Measurements from ENCODE around the gene PLCE1. TPM values are rescaled to one million over a fixed set of nuclear protein-coding genes. Genes with fewer than 3 reads are reported as not detected.

Gene PLCE1
- total RNA-seq, 2 experiments from 2014 or later = 0.02 to 0.04 TPM

DNA sequence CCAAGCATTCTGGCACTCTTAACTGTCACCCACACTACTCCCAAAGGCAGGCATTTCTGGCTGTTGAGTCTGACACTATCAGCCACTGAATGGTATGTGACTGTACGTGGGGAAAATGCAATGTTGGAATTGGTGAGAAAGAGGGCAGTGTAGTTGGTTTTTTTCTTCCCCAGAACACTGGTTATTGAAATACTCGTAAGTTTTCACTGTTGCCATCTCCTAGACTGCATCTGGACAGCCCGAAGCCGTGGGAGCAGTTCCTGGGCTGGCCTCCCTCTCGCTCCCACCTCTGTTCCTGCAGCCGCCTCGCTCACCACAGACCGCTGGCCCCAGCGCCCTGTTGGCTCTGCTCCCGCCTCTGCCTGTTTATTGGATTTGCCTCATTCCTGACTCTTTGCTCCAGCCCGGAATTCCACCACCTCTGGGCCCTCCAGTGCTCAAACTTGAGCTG is 5.7 kb downstream of the PLCE1 start:
- H3K27ac Mint-ChIP-seq = no peak overlapping the region
- ChIA-PET POLR2A (no interaction called here), CTCF (no interaction called here)
- H3K9me3 Mint-ChIP-seq = no peaks in the 10 kb centered on the region
- H3K36me3 Mint-ChIP-seq (ENCODE audit: low read depth) = no peaks in the 10 kb centered on the region
- H3K4me3 Mint-ChIP-seq = no peak overlapping the region
- peaks cover 27% of the 10 kb centered on the region for H3K27me3 Mint-ChIP-seq
- DNase-seq = no peak
- H3K4me1 Mint-ChIP-seq = peaks cover 1% of the 10 kb centered on the region

DNA sequence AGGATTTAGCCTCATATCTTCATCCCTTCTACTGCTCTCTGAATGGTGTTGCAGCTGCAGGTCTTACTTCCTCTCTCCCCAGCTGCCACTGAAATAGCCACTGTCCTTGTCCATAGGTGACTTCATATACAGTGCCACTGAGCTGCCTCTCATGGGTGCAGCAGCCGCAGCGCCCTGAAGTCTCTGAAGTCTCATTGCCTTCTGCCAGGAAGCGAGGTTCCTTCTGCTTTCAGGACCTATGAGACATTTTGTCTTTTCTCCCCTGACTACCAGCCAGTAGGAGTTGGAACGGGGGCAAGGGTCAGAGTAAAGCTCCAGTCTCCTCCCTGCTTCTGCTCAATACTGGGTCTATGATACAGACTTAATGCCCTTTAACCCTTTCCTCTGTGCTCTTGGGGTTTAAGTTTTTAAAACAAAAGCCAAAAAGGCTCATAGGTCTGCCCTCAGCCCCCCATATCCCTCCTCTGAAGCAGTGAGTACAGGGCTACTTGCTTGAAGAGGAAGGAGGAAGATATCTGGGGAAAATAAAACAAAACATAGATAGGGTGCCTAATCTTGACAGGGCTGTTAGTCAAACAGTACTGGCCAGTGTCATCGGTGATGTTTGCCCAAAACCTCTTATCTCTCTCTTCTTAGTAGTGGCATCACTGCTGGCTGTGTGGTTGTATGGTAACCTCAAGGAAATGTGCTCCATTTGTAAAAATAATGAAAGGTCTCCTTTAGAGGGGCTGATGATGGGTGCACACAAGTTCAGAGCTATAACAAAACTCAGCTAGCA is 7.1 kb downstream of the PLCE1 start:
- Mint-ChIP-seq H3K27ac (no peak overlapping the region), H3K4me1 (no peaks in the 10 kb centered on the region), H3K9me3 (no peaks in the 10 kb centered on the region), H3K27me3 (peaks cover 16% of the 10 kb centered on the region), H3K4me3 (no peak overlapping the region), H3K36me3 (ENCODE audit: low read depth) (no peaks in the 10 kb centered on the region)
- ChIA-PET CTCF (interaction anchor here (1.0 kb wide), 1 partner anchor 24 kb away, joined by 3 read pairs; no protein-coding TSS in a partner anchor), POLR2A (no interaction called here)
- DNase-seq = no peak

DNA sequence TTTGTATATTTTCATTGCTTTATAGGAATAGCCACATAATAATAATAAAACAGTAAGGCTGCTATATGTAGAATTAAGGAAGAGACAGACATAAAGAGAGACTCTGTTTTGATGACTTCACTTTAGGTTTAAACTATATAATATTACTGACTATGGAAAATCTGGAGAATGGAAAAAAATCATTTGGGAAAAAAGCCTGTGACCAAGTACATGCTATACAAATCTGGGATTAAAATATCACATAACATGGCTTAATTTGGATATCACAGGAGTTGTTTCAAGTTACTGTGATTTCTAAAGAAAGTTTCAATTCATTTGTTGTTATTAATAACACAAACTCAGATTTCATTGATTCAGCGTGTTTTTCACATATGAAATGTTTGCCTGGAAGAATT is 7.7 kb downstream of the PLCE1 start:
- H3K4me1 Mint-ChIP-seq = no peaks in the 10 kb centered on the region
- H3K4me3 Mint-ChIP-seq = no peak overlapping the region
- H3K9me3 Mint-ChIP-seq = no peaks in the 10 kb centered on the region
- H3K36me3 Mint-ChIP-seq (ENCODE audit: low read depth) = no peaks in the 10 kb centered on the region
- ChIA-PET CTCF (no interaction called here), POLR2A (no interaction called here)
- no peak overlapping the region for H3K27ac Mint-ChIP-seq
- peaks cover 12% of the 10 kb centered on the region for H3K27me3 Mint-ChIP-seq
- DNase-seq = no peak

DNA sequence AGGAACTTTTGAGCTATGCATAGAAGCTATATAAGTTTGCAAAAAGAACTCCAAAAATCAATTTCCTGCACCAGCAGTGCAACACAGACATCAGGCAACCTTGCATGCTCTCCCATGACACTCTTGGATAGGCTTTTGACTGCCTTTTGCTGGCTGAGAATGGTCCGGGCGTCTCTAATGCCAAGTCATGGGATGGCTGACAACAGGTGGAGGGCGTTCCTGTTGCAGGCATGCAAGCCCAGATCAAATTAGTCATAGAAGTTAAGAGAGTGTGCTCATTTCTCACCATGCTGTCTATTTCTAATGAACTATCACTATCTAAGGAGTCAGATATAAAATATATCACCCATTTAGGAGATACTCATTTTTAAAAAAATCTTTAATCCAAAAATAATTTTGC is 8.4 kb downstream of the PLCE1 start:
- no peak for DNase-seq
- H3K4me3 Mint-ChIP-seq = no peak overlapping the region
- no peaks in the 10 kb centered on the region for H3K4me1 Mint-ChIP-seq
- H3K27ac Mint-ChIP-seq = no peak overlapping the region
- ChIA-PET CTCF (no interaction called here), POLR2A (no interaction called here)
- no peaks in the 10 kb centered on the region for H3K9me3 Mint-ChIP-seq
- peaks cover 17% of the 10 kb centered on the region for H3K27me3 Mint-ChIP-seq
- no peaks in the 10 kb centered on the region for H3K36me3 Mint-ChIP-seq (ENCODE audit: low read depth)

DNA sequence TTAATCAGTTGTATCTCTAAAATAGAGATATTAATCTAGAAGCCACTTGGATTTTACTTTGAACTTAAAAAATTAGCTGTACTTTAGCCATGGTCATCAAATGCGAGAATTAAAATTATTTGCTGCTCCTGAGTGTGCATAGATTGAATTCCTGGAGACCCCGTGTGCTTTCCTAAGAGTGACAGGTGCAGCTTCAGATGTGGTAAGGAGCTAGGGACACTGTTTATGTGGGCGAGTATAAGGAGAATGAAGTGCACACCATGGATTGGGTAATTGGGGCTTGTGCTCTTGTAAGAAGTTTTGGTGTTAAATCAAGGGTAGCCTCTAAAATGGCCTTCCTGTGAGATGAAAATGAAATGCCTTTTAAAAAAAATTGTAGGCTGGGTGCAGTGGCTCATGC is 9.8 kb downstream of the PLCE1 start:
- Mint-ChIP-seq H3K27ac (no peak overlapping the region), H3K4me1 (no peaks in the 10 kb centered on the region), H3K27me3 (peaks cover 17% of the 10 kb centered on the region), H3K9me3 (no peaks in the 10 kb centered on the region), H3K4me3 (no peak overlapping the region), H3K36me3 (ENCODE audit: low read depth) (no peaks in the 10 kb centered on the region)
- DNase-seq = no peak
- ChIA-PET POLR2A (no interaction called here), CTCF (no interaction called here)

DNA sequence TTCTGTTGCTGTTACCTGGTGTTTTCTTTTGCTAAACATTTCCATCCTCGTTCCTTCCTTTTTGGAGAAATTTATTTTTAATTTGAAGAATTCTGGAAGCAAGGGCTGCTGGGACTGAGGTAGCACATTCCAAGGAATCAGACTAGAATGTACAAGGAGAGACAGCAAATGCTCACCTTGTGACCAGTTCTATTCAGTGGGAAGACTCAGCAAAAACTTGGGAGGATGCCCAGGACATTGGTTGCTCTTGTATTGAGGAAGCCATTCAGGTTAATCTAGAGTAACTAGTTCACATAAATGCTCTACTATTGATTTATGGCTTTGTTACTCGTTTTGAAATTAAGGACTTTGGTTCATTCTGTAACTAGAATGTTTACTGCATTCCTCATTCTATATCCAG is 11.3 kb downstream of the PLCE1 start:
- CTCF ChIA-PET = no interaction called here

DNA sequence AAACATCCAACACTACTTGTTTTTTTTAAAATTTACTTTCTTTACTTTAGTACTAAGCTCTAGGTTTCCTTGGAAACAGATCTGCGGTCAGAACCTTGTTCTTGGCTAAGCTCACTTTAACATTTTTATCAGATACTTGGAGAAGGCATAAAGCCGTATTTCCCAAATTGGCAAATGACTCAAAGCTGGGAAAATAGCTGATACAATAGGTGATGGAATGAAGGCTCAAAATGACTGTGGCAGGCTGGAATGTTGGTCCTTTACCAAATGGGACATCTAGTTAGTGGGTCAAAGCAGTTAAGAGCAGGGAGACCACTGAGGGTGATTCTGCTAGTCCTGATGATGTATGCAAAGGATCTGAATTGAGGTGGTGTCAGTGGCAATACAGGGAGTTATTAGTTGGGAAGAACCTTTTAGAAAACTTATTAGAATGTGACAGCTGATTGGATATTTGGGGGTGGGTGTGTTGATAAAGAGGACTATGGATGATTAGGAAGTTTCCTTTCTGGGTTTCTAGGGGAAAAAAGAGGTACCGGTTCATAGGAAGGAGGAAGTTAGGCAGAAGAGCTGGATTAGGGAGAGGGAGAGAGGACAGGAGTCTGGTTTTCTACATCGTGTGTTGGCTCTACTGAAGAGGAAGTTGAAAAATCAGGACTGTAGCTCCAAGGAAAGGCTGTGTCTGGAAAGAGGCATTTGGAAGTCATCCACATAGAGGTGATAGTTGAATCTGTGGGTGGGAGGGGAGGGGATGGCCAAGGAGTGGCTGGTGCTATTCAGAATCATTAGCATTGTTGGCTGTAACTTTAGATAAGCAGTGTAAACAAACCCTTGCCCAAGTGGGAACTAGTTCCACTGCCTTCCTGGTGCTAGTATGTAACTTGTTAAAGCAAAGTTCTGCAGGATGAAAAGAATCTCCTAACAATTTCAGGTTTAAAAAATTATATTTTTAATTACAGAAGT is 13.1 kb downstream of the PLCE1 start:
- Mint-ChIP-seq H3K4me3 (no peak overlapping the region), H3K4me1 (no peaks in the 10 kb centered on the region), H3K27me3 (peaks cover 17% of the 10 kb centered on the region), H3K27ac (no peak overlapping the region), H3K36me3 (ENCODE audit: low read depth) (no peaks in the 10 kb centered on the region), H3K9me3 (no peaks in the 10 kb centered on the region)
- DNase-seq = no peak
- CTCF ChIA-PET = no interaction called here
- POLR2A ChIA-PET = no interaction called here

More for the DNA sequence above, 11.3 kb downstream of the PLCE1 start:
- no peaks in the 10 kb centered on the region for H3K4me1 Mint-ChIP-seq
- H3K4me3 Mint-ChIP-seq = no peak overlapping the region
- no peaks in the 10 kb centered on the region for H3K9me3 Mint-ChIP-seq
- POLR2A ChIA-PET = no interaction called here
- DNase-seq = no peak
- H3K27ac Mint-ChIP-seq = no peak overlapping the region
- peaks cover 17% of the 10 kb centered on the region for H3K27me3 Mint-ChIP-seq
- no peaks in the 10 kb centered on the region for H3K36me3 Mint-ChIP-seq (ENCODE audit: low read depth)

DNA sequence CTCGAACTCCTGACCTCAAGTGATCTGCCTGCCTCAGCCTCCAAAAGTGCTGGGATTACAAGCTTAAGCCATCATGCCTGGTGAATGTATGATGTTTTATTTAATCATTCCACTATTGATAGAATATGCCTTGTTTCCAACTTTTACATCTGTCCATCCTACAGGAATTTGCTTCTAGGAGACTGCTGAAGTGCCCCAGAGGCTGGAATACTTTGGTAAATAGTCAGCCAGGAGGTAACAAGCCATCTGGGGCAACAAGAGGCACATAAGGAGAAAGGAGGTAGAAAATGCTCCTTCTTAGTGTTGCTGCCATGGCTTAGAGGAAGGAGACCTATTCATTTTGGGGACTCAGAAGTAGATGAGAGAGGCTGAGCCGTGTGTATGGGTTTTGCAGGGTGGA is 14.8 kb downstream of the PLCE1 start:
- CTCF ChIA-PET = no interaction called here
- peaks cover 15% of the 10 kb centered on the region for H3K27me3 Mint-ChIP-seq
- DNase-seq = no peak
- H3K27ac Mint-ChIP-seq = no peak overlapping the region
- H3K4me1 Mint-ChIP-seq = no peaks in the 10 kb centered on the region
- H3K4me3 Mint-ChIP-seq = no peak overlapping the region
- POLR2A ChIA-PET = no interaction called here
- H3K36me3 Mint-ChIP-seq (ENCODE audit: low read depth) = no peaks in the 10 kb centered on the region
- H3K9me3 Mint-ChIP-seq = no peaks in the 10 kb centered on the region

DNA sequence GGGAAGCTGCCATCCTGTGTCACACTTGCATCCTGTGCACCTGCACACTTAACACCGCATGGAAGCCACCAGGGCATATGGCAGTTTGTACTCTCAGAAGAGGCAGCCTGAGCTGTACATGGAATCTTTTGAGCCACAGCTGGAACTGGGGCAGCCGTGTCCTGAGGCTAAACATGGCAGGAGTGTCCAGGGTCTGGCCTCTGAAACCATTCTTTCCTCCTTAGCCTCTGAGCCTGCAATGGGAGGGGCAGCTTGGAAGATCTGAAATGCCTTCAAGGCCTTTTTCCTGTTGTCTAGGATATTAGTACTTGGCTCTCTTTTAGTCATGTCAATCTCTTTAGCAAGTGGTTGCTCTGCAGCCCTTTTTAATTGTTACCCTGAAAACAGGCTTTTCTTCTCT is 16.4 kb downstream of the PLCE1 start:
- Mint-ChIP-seq H3K4me1 (no peaks in the 10 kb centered on the region), H3K9me3 (no peaks in the 10 kb centered on the region), H3K4me3 (no peak overlapping the region), H3K27ac (no peak overlapping the region), H3K36me3 (ENCODE audit: low read depth) (no peaks in the 10 kb centered on the region), H3K27me3 (peaks cover 9% of the 10 kb centered on the region)
- no peak for DNase-seq
- CTCF ChIA-PET = no interaction called here
- POLR2A ChIA-PET = no interaction called here

DNA sequence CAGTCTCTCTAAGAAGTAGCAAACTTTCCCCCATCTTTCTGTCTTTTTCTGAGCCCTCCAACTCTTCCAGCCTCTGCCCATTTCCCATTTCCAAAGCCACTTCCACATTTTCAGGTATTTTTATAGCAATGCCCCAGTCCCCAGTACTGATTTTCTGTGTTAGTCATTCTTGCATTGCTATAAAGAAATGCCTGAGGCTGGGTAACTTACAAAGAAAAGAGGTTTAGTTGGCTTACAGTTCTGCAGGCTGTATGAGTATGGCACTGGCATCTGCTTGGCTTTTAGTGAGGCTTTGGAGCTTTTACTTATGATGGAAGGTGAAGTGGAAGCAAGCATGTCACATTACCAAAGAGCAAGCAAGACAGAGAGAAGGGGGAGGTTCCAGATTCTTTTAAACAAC is 17.2 kb downstream of the PLCE1 start:
- ChIA-PET POLR2A (no interaction called here), CTCF (no interaction called here)
- Mint-ChIP-seq H3K9me3 (no peaks in the 10 kb centered on the region), H3K4me3 (no peak overlapping the region), H3K36me3 (ENCODE audit: low read depth) (no peaks in the 10 kb centered on the region), H3K4me1 (no peaks in the 10 kb centered on the region), H3K27ac (no peak overlapping the region), H3K27me3 (peaks cover 9% of the 10 kb centered on the region)
- no peak for DNase-seq

DNA sequence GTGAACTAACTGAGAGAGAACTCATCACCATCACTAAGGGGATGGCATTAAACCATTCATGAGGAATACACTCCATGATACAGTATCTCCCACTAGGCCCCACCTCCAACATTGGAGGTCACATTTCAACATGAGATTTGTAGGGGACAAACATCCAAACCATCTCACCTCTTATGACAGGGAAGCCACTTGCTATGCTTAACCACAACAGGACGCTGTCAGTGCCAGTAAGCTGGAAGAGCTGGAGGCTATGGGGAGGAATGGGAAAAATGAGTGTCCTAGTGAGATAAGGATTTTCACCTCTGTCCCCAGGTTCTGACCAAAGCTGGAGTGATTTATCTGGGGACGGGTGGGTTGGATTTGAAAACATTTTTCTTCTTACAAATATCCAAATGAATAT is 17.6 kb downstream of the PLCE1 start:
- H3K4me1 Mint-ChIP-seq = no peaks in the 10 kb centered on the region
- peaks cover 7% of the 10 kb centered on the region for H3K27me3 Mint-ChIP-seq
- ChIA-PET POLR2A (no interaction called here), CTCF (no interaction called here)
- H3K36me3 Mint-ChIP-seq (ENCODE audit: low read depth) = no peaks in the 10 kb centered on the region
- no peak for DNase-seq
- H3K27ac Mint-ChIP-seq = no peak overlapping the region
- no peaks in the 10 kb centered on the region for H3K9me3 Mint-ChIP-seq
- H3K4me3 Mint-ChIP-seq = no peak overlapping the region

DNA sequence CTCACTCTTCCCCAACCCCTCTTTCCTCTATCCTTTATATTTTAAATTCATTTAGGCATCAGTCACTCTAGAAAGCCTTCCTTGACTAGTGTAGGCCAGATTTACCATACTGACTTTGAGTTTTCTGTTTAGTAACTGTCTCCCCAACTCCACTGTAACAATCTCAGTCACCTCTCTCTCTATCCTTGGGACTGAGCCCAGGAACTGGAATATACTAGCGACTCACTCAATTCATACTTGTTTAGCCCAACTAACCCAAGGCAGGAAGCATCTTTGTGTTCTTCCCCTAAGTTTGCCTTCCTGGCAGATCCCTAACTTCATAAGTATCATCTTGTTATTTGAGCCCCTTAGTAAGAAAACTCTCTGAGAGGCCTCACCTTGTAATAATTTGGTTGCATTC is 19.1 kb downstream of the PLCE1 start:
- Mint-ChIP-seq H3K4me1 (no peaks in the 10 kb centered on the region), H3K27ac (no peak overlapping the region), H3K36me3 (ENCODE audit: low read depth) (no peaks in the 10 kb centered on the region), H3K9me3 (no peaks in the 10 kb centered on the region), H3K27me3 (peaks cover 2% of the 10 kb centered on the region), H3K4me3 (no peak overlapping the region)
- ChIA-PET POLR2A (no interaction called here), CTCF (no interaction called here)
- no peak for DNase-seq

DNA sequence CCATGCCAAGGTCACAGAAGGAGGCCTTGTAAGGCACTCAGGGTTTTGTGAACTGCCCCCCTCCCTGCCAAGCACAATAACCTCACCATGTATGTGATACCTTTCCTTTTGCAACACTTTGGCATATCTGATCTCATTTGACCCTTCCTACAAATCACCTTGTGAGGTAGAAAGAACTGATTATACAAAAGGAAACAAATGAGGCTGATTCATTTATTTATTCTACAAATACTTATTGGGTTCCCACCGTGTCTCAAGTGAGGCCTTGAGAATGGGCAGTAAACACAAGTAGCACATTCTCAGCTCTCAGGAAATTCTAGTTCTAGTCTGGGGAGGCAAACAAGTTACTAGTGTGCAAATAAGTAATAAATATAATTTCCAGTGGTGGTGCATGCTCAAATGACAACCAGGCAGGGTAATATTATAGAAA is 19.6 kb downstream of the PLCE1 start:
- ChIA-PET POLR2A (no interaction called here), CTCF (no interaction called here)
- H3K4me1 Mint-ChIP-seq = no peaks in the 10 kb centered on the region
- peaks cover 3% of the 10 kb centered on the region for H3K27me3 Mint-ChIP-seq
- H3K36me3 Mint-ChIP-seq (ENCODE audit: low read depth) = no peaks in the 10 kb centered on the region
- H3K4me3 Mint-ChIP-seq = no peak overlapping the region
- no peak for DNase-seq
- H3K27ac Mint-ChIP-seq = no peak overlapping the region
- no peaks in the 10 kb centered on the region for H3K9me3 Mint-ChIP-seq
